ENCODE data around the gene TEDC1. TPM values are rescaled to one million over a fixed set of nuclear protein-coding genes. Genes with fewer than 3 reads are reported as not detected.

Gene TEDC1, protein sequence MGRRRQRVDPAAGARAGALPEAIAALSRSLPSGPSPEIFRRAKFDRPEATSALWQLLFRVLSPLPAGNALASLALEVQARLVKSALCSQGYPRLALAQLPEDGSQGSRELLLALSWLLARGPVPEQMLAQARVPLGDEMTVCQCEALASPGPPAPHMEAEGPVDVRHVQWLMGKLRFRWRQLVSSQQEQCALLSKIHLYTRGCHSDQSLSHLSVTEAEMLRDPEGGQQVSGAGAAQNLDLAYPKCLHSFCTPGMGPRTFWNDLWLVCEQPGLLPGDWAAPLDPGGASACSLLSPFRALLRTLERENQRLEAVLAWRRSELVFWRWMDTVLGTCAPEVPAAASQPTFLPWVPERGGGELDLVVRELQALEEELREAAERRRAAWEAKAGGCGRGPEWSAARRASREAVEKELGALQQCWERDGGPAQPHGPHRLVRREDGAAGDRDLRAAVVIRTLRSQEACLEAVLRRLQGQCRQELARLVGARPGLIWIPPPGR
- polyA plus RNA-seq (2012; ENCODE audit: insufficient read length, low read depth), result 16.1 TPM

- TF ChIP-seq SIN3A (IDR thresholded peaks at IDR 0.05; ENCODE audit: borderline replicate concordance, insufficient read depth, low read length) (no peak), TAF1 (IDR thresholded peaks at IDR 0.05; ENCODE audit: borderline replicate concordance, insufficient read depth, low read length) (peak; percentile 29; the same call in 1 of the 2 replicates), POLR2AphosphoS5 (IDR thresholded peaks at IDR 0.05; ENCODE audit: low read depth, low read length) (peak; percentile 78), FOXP2 (optimal IDR thresholded peaks at IDR 0.05; ENCODE audit: borderline replicate concordance, extremely low read depth, extremely low read length, insufficient read depth) (no peak)
- TF ChIP-seq, protein P1, sequence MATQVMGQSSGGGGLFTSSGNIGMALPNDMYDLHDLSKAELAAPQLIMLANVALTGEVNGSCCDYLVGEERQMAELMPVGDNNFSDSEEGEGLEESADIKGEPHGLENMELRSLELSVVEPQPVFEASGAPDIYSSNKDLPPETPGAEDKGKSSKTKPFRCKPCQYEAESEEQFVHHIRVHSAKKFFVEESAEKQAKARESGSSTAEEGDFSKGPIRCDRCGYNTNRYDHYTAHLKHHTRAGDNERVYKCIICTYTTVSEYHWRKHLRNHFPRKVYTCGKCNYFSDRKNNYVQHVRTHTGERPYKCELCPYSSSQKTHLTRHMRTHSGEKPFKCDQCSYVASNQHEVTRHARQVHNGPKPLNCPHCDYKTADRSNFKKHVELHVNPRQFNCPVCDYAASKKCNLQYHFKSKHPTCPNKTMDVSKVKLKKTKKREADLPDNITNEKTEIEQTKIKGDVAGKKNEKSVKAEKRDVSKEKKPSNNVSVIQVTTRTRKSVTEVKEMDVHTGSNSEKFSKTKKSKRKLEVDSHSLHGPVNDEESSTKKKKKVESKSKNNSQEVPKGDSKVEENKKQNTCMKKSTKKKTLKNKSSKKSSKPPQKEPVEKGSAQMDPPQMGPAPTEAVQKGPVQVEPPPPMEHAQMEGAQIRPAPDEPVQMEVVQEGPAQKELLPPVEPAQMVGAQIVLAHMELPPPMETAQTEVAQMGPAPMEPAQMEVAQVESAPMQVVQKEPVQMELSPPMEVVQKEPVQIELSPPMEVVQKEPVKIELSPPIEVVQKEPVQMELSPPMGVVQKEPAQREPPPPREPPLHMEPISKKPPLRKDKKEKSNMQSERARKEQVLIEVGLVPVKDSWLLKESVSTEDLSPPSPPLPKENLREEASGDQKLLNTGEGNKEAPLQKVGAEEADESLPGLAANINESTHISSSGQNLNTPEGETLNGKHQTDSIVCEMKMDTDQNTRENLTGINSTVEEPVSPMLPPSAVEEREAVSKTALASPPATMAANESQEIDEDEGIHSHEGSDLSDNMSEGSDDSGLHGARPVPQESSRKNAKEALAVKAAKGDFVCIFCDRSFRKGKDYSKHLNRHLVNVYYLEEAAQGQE (IDR thresholded peaks at IDR 0.05; ENCODE audit: insufficient read depth in 1 of 2, low read depth in 2 of 2, low read length in 2 of 2), result no peak
These were observed at the start of gene TEDC1 for GRCh38 chr14:105490572-105491365. Gene TEDC1 (plus strand): TSS chr14:105491246. CDS start chr14:105491376, 130 bp downstream.

DNA sequence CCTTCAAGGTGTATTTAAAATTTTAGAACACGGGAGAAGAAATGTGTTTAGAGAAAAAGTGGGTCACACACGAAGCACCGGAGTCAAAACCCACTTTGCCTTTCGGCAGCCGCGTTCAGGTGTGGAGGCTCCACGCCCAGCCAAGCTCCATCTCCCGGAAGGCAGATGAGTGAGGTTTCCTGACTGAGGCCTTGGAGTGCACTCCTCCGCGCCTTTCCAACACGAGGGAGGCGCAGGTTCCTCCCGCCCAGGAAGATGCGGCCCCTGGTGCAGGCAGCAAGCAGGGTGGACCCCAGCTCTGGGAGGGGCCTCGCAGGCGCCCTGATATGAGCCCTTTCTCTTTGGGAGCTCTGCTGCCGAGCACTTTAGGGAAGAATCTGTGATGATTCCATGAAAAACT, 48.9 kb upstream of the TEDC1 start:
- TF ChIP-seq SIN3A (IDR thresholded peaks at IDR 0.05; ENCODE audit: borderline replicate concordance, insufficient read depth, low read length) (no peak), TAF1 (IDR thresholded peaks at IDR 0.05; ENCODE audit: borderline replicate concordance, insufficient read depth, low read length) (no peak), FOXP2 (optimal IDR thresholded peaks at IDR 0.05; ENCODE audit: borderline replicate concordance, extremely low read depth, extremely low read length, insufficient read depth) (no peak), POLR2AphosphoS5 (IDR thresholded peaks at IDR 0.05; ENCODE audit: low read depth, low read length) (no peak)
- TF ChIP-seq, protein P1 (IDR thresholded peaks at IDR 0.05; ENCODE audit: insufficient read depth in 1 of 2, low read depth in 2 of 2, low read length in 2 of 2), result no peak

DNA sequence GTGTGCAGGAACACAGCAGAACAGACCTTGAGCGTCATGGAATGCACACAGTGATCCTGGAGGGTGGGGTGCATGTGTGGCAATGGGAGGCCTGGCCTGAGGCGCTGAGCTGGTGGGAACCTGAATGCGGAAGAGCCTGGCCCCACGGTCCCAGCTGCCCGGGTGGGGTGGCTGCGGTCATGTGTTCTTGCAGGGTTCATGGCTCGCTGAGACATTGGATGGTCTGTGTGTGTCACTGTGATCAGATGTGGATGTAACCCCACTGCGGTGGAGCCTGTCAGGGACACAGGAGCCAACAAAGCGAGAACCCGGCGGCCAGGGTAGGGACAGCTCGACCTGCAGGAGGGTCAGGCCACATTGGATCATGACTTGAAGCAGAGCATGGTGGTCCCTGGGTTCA, 48.2 kb upstream of the TEDC1 start:
- no peak for TF ChIP-seq POLR2AphosphoS5 (IDR thresholded peaks at IDR 0.05; ENCODE audit: low read depth, low read length)
- TF ChIP-seq FOXP2 (optimal IDR thresholded peaks at IDR 0.05; ENCODE audit: borderline replicate concordance, extremely low read depth, extremely low read length, insufficient read depth), result no peak
- no peak for TF ChIP-seq SIN3A (IDR thresholded peaks at IDR 0.05; ENCODE audit: borderline replicate concordance, insufficient read depth, low read length)
- no peak for TF ChIP-seq TAF1 (IDR thresholded peaks at IDR 0.05; ENCODE audit: borderline replicate concordance, insufficient read depth, low read length)
- TF ChIP-seq, protein P1 (IDR thresholded peaks at IDR 0.05; ENCODE audit: insufficient read depth in 1 of 2, low read depth in 2 of 2, low read length in 2 of 2), result no peak

GRCh38 chr14:105444859-105445258, 46.2 kb upstream of the TEDC1 start:
- TF ChIP-seq SIN3A (IDR thresholded peaks at IDR 0.05; ENCODE audit: borderline replicate concordance, insufficient read depth, low read length), result no peak
- TF ChIP-seq, protein P1 (IDR thresholded peaks at IDR 0.05; ENCODE audit: insufficient read depth in 1 of 2, low read depth in 2 of 2, low read length in 2 of 2), result no peak
- TF ChIP-seq POLR2AphosphoS5 (IDR thresholded peaks at IDR 0.05; ENCODE audit: low read depth, low read length), result no peak
- TF ChIP-seq FOXP2 (optimal IDR thresholded peaks at IDR 0.05; ENCODE audit: borderline replicate concordance, extremely low read depth, extremely low read length, insufficient read depth), result no peak
- no peak for TF ChIP-seq TAF1 (IDR thresholded peaks at IDR 0.05; ENCODE audit: borderline replicate concordance, insufficient read depth, low read length)
